GM21529 (cell line): ENCODE results near the gene IGHMBP2.

Experiments used
- ATAC-seq: cut with Tn5 transposase; IDR thresholded peaks from one replicate; pipeline ENCODE4 v1.9.1; 2021; ENCODE audit not compliant: unreplicated experiment

IGHMBP2 gene

DNA sequence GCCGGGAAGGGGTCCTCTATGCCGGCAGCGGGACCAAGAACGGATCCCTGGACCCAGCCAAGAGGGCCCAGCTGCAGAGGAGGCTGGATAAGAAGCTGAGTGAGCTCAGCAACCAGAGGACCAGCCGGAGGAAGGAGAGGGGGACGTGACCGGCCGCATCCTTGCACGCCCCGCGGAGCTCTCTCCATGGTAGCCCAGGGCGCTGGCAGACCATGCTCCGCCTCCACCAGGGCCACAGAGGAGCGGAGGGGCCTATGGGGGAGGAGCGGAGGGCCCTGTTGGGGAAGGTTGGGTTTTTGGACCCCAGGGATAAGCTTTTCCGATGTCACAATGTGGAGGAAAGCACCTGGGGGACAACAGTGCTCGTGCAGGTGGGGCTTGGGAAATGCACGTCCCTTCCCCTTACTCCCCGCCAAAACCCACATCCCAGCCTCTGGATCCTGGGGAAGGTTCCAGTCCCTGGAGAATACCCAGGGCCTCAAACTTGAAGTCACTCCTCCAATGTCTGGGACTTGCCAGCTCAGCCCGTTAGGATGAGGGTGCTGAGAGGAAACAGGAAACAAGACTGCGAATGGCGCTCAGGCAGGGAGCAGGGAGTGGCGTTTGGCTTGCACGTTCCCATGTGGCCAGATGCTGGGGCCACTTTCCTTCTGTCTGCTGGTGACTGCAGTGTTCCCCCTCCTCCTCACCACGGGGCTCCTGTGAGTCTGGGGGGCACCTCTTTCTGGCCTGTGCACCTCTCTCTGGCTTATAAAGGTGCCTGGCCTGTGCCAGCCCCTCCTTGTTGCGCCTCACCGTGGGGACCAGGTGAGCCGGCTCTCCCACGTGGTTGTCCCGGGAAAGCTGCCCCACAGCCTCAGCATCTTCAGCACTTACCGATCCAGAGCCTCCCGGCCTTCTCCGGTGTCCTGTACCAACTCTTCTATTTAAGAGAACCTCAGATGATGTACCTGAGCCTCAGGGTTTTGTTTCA, 36.2 kb downstream of the IGHMBP2 start:
- ATAC-seq: no peak

DNA sequence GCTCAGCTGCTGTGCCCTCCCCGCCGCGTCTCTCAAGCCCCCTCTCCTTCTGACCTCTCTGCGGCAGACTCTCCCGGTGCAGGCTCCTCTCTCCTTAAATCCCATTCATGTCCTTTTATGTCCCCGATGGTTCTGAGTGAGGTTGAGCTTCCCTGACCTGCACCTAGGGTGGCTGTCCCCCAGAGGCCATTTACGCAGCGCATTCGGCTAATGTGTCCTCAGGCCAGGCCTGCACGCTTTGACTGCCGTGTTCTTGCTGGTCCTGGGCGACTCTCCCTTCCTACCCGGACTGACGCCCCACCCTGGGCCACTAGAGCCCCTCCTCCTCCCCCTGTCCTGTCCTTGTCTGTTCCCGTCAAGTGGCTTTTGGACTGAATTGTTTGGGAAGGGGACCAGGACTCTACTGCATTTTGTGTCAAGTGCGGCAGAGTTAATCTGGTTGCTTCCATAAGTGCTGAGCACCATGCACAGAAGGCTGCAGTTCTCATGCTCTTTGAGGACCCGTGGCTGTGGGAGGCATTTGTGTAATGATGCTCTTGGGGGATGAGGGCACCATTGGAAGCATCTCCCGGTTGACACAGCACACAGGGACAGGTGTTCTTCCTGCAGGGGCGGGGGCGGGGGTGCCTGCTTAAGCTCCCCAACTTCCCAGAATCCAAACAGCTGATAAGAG, 37.1 kb downstream of the IGHMBP2 start:
- ATAC-seq: no peak

DNA sequence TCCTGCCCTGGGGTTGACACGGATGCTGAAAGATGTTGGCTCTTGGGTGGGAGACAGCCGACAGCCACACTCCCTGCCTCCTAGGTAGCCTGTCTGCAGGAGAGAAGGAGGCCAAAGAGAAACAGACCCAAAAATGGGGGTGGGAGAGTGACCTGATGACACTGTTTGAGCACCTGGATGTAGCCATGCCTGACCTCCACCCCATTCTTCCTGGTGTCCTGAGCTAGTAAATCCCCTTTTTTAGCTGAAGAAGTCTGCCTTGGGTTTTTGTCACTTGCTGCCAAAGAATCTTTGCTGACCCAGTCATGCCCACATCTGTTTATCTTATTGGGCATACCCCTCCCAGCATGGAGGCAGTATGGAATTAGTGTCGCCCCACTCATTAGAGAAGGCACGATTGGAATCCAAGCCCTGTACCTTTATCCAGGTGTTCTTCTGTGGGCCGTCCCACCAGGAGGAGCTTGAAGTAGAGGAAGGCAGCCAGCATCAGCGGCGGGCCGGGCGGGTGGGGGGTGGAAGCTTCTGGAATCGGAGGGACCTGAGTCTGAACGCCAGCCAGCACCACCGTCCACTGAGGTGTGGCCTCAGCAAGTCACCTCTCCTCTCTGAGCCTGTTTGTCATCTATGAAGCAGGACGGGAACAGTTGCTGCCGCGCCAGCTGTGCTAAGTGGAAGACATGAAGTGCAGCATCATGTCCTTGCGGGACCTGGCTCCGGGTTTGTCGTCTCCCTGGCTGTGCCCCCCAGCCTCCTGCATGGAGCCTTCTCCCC, 37.8 kb downstream of the IGHMBP2 start:
- no peak for ATAC-seq

DNA sequence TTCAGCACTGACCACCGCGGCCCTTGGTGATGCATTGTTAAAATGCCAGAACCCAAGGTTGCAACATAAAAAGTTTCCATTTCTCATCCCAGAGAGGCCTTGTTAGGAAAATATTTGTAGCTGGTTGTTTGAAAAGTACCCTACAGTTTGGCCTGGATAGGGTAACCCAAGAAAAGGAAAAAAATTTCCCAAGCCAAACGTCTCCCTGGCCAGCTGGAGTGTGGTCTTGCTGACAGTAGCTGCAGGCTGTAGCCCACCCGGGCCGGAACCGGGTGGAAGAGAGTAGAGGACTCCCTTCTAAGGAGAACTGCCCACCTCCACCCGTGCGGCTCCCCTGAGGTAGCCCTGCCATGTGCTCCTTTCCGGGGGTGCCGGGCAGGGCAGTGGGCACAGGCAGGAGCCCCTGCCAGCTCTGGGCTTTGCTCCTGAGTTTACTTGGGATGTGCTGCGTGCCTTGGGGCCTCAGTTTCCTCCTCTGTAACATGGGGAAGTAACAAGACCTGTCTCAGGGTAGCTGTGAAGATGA, 38.5 kb downstream of the IGHMBP2 start:
- no peak for ATAC-seq

DNA sequence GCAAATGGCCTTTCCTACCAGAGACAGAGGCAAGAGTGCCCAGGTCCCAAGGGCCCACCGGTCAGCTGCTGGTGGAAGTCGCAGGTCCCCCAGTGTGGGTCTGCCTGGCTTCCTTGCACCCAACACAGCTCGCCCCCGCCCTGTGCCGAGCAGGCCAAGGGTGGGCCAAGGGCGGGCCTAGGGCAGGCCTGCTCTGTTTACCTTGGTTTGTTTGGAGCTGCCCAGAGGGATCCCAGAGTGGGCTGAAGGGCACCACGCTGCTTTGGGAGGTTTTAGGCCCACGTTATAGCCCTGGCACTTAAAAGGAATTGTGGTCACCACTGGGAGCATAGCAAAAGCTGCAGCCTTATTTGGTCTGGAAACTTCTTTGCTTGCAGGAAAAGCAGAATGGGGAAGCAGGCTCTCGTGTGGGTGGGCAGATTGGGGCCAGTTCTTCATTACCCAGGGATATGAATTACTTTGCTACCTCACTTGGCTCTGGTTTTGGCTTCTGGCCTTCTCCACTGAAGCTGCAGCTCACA, 39.1 kb downstream of the IGHMBP2 start:
- no peak for ATAC-seq

DNA sequence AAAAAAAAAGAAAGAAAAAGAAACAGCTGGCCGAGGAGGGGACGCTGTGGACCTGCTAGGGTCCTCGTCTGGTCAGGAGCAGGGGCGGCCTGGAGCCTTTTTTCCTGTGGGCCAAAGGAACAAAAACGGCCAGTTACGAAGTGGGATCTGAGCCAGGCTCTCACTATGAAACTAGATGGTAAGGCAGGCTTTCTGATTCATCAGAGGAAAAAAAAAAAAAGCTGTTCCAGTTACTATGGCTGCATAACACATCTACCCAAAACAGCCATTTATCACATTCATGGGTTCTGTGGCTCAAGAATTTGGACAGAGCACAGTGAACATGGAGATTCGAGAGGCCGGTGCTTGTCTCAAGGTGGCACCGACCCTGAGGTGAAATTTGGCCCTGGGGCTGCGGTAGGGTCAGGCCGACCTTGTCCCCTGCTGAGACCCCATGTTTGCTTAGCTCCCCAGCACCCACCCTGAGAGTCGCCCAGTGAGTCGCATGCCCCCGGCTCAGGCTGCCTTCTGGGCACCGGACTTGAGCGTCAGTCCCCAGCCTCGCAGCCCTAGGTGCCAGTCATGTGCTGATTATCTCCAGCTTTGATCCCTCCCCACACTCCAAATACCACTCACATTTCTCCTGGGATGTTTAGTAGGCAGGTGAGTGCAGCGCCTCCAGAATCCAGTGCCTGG, 42.9 kb downstream of the IGHMBP2 start:
- ATAC-seq: no peak

DNA sequence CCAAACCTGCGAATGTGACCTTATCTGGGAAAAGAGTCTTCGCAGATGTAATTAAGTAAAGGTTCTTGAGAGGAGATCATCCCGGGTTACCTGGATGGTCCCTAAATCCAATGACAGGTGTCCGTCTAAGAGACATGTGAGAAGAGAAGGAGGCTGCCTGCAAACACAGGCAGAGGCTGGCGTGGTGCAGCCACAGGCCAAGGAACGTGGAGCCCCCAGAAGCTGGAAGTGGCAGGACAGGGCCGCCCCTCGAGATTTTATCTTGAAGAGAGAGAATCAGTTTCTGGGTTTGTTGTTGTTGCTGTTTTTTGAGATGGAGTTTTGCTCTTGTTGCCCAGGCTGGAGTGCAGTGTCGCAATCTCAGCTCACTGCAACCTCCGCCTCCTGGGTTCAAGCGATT, 43.5 kb downstream of the IGHMBP2 start:
- no peak for ATAC-seq

DNA sequence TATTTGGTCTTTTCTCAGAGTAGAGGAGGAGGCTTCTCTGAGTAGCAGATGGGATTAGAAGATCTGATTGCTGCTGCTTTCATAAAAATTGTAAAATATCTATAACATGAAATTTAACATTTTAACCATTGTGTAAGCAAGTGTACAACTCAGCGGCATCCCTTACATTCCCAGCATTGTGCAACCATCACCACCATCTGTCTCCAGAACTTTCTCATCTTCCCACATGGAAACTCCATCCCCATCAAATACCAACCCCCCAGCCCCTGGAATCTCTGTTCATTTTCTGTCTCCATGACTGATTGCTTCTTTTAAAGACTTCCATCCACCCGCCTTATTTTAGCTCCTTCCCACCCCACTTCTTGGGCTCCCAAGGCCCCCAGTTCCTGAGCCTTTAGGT, 44.8 kb downstream of the IGHMBP2 start:
- no peak for ATAC-seq

DNA sequence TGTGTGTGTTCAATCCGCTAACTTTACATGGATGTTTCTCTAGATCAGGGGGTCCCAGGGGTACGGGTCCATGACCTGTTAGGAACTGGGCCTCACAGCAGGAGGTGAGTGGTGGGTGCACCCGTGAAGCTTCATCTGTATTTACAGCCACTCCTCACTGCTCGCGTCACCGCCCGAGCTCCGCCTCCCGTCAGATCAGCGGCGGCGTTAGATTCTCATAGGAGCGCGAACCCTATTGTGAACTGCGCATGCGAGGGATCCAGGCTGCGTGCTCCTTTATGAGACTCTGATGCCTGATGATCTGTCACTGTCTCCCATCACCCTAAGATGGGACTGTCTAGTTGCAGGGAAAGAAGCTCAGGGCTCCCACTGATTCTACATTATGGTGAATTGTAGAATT, 45.2 kb downstream of the IGHMBP2 start:
- no peak for ATAC-seq

DNA sequence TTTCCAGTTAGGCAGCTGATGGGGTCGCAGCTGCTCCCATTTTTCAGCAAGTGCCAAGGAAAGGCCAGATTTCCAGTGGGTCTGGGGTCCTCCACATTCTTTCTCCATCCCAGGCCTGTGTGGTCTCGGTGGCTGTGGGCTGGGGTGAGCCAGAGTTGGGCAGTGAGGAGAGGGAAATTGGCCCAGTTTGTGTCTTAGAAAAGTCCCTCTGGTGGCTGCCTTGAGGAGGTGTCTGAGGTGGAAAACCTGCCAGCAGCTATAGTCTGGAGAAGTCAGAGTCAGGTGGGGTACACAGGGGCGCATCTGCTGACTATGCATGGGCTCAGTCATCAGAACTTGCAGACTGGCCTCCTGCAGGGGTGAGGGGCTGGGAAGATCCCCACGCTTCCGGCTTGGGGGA, 46.6 kb downstream of the IGHMBP2 start:
- ATAC-seq: no peak

DNA sequence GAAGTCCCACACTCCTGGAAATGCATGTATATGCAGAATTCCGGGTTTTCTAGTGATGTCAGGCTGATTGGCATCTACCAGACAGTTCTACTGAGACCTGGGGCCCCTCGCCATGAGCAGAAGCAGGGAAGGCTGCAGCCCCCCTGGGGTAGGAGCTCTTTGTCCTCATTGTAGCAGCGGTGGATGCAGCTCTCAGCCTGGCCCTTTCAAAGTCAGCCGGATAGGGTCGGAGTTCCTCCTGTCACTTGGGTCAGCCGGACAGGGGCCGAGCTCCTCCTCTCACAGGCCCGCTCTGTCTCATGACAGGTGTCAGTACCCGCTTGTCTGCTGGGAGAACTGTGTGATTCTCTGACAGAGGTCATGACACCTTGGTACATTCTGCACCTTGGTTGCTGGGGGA, 47.1 kb downstream of the IGHMBP2 start:
- ATAC-seq: no peak

DNA sequence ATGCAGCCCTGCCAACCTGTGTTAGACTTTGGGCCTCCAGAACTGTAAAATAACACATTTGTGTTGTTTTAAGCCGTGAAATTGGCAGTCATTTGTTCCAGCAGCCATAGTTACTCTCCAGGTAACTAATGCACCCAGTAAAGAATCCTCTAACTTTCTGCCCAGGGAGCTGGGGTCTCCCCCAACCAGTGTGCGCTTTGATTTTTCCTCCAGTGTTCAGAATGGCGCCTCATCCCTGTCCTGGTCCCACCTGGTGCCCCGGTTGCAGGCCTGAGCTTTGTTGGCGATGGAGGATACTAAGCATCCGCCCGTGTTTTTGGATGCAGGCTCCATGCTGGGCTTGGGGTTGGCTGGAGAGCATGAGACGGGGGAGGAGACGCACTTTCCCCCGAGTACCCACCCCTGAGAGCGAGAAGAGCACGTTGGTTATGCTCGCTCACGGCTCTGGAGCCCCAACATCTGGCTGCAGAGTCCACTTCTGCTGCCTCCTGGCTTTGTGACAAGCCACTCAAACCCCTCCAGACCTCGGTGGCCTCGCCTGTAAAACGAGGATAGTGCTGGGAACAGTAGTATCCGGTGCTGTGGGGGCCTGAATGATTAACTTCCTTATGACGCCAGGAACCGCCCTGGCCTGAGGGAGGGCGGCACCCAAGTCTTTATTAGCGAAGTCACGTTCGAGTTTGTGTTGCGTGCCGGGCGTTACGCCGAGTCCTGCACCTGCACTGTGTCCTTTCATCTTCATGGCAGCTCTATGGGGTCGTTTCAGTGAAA, 51.3 kb downstream of the IGHMBP2 start:
- no peak for ATAC-seq

DNA sequence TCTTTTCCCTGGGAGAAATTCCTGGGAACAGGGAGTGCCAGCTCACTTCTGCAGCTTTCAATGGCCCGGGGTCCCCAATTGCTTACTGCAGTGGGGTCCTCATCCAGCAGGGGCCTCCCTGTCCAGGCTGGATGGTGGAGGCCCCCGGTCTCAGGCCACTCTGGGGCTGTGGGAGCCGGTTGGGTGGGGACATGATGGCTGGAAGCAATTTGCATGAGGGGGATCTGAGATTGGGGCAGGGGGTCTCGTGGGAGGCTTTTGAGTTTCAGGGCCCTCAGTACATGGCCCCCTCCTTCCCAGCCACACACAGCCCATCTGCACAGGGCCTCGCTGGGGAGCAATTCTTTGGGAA, 51.9 kb downstream of the IGHMBP2 start:
- ATAC-seq: no peak

DNA sequence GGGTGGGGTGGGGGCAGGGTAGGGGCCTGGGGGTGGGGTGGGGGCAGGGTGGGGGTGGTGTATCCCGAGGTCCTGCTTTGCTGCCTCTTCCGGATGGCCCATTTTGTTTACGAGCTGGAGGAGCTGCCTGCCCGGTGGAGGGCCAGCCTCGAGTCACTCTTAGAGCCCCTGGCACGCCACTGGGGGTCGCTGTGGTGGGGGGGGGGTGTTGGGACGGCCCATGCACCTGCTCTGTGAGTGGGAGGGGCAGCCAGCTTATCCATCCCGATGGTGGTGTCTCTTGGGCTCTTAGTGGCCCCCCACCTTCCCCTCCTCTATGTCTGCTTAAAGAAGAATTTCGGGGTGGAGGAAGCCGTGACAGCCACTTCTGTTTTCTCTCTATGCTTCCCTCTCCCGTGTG, 52.5 kb downstream of the IGHMBP2 start:
- no peak for ATAC-seq

DNA sequence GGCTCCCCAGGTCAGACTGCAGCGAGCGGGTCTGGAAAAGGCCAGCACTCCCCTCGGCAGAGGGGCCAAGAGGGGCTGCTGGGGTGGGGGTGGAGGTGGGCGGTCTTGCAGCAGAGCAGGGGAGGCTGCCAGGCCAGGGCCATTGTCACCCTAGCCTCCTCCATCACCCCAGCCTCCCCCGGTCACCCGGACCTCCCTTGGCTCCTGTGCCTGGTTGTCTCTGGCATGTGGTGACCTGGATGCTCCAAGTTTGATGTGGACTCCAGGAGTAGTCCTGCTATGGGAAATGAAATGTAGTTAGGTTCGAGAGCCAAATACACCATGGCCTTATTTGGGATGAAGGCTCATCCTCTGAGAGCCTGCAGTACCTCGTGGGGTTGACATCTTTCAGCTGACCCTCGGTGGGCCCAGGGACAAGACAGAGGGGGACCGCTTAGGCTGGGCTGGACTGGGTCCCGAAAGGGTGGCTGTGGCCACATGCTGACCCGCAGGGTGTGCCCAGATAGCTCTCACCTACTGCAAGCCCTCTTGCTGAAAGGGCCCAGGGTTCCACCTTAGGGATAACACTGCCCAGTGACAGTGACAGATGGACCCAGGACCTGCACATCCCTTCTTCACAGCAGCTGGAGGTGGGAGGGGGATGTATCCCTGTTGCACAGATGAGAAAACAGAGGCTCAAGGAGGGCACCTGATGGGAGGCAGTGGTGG, 53.0 kb downstream of the IGHMBP2 start:
- no peak for ATAC-seq

DNA sequence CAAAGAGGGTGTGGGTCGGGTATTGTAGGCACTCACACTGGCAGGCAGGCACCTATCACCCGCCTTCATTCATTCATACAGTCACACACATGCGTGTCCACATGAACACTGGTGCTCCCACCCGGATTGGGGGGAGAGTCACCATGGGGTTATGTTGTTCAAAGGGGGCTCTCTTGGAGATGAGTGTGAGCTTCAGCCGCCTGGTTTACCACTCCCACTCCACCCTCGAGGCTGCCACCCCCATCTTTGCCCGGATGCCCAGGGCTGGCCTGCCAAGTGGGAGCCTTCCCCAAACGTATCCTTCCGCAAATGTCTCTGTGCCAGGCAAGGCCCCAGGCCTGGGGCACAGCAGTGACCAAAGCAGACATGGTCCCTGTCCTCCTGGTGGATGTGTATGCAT, 54.5 kb downstream of the IGHMBP2 start:
- no peak for ATAC-seq

DNA sequence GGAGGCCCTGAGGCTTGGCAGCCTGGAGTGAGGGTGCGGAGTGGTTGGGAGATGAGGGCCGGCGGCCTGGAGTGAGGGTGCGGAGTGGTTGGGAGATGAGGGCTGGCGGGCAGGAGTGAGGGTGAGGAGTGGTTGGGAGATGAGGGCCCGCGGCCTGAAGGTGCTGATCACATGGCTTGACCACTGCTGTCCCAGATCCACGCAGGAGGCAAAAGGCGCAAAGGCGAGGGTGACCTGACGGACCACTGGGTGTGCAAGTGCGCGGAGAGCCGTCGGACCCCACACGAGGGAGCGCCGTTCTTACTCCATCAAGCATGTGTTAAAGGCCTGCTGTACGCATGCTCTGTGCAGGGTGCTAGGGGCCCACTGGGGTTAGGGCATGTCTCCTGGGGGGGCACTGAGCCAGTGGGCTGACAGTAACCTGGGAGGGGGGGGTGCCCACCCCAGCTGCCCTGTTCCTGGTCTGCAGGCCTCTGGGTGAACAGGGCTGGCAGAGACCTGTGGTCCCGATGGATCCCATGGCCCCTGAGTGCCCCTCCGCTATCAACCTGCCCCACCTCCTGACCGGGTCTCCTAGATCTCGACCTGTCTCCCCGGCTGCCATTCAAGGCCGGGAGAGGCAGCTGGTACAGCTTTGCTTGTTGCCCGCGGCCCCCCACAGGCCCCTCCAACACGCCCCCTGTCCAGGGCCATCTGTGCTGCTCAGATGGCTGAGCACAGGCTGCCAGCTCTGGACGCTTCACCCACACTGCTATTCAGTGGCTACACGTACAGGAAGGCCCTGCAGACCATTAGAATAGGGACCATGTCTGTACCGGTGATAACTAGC, 56.0 kb downstream of the IGHMBP2 start:
- ATAC-seq: no peak

DNA sequence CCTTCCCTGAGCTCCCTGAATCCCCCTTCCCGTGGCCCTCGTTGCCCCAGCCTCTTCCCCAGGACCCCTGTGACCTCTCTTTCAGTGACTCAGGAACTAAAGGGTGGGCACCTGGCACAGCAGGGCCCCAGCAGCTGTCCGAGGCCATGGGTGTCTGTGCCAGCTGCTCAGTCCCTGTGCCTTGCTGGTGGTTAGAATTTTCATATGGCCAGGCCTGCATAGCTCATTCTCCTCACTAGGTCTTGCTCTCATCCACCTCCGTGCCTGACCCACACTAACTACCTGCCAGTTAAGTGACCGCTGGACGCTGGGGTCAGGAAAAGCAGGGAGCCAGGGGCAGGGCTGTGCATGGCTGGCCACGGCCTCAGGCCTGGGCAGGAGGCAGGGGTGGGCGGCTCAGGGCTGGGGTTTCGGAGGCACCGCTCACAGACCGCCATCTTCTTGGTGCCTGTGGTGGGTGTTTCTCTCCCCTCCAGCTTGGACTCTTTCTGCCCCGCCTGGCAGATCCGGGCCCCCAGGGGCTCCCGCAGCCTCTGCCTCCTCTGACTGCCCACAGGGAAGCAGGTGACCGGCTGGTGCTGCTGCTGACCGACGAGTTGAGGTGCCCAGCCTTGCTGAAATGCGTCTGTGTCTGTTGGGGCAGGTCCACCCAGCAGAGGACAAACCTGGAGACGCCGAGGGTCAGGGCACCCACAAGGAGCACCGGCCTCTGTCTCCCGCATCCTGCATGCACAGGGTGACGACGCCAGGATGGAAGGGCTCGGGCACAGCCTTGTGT, 56.8 kb downstream of the IGHMBP2 start:
- no peak for ATAC-seq
